SK-MEL-5 (cell line): ENCODE results near the gene SPAG8. TPM values are rescaled to one million over a fixed set of nuclear protein-coding genes. Genes with fewer than 3 reads are reported as not detected.

ENCODE experiments used
- DNase-seq: peaks from one replicate; pipeline ENCODE4 v3.0.0-alpha.2; 2016; ENCODE audit warnings: low read depth, low spot score
- in situ Hi-C: cut with HindIII; loops from 2 replicates; pipeline ENCODE4 v1.10.0; 2016; ENCODE audit warnings: low sequenced_read_pairs, high pct_unique_total_duplicates, low pct_unique_long_range_greater_than_20kb
- polyA plus RNA-seq, 2 experiments: library from polyadenylated mRNA; depleted of rRNA; stranded (reverse); fragments of >200 nt; gene quantifications; 2 replicates each; pipeline ENCODE4 v1.2.3, GENCODE V29; 2015
- total RNA-seq: library from RNA; depleted of rRNA; stranded (reverse); fragments of >200 nt; shearing (Covaris generic); gene quantifications from 2 replicates; pipeline ENCODE4 v1.2.3, GENCODE V29; 2014; rRNA removed

Gene SPAG8
- 0.05 TPM in 1 of 2 replicates, not detected in the other for total RNA-seq
- 0.31 TPM in 1 of 2 replicates, not detected in the other for polyA plus RNA-seq (2015; cell fraction: cytosol; rRNA removed)
- 0.08 and 1.5 TPM in 2 replicates for polyA plus RNA-seq (2015; cell fraction: nucleus; rRNA removed)

GRCh38 chr9:35812025-35812602 is at the start of gene SPAG8:
SPAG8 (minus strand) TSS chr9:35812262; CDS start chr9:35812147, 115 bp downstream.
- in situ Hi-C loops: no loop called here
- peak; percentile 88 for DNase-seq

- in situ Hi-C loops: no loop called here
These were observed 49.3 kb upstream of the SPAG8 start for GRCh38 chr9:35861161-35861897.

GRCh38 chr9:35859990-35860339 is 47.9 kb upstream of the SPAG8 start:
- in situ Hi-C loops: no loop called here

More at GRCh38 chr9:35861161-35861897, 49.3 kb upstream of the SPAG8 start:
- no peak for DNase-seq

GRCh38 chr9:35859310-35859989 is 47.4 kb upstream of the SPAG8 start:
- in situ Hi-C loops: no loop called here
- DNase-seq: peak; percentile 21

More at GRCh38 chr9:35859990-35860339, 47.9 kb upstream of the SPAG8 start:
- no peak for DNase-seq

- in situ Hi-C loops: no loop called here
These were observed 46.4 kb upstream of the SPAG8 start for GRCh38 chr9:35858458-35858857.

GRCh38 chr9:35856882-35857281 is 44.8 kb upstream of the SPAG8 start:
- DNase-seq: no peak
- in situ Hi-C loops: no loop called here

More at GRCh38 chr9:35858458-35858857, 46.4 kb upstream of the SPAG8 start:
- no peak for DNase-seq

GRCh38 chr9:35856206-35856605 is 44.1 kb upstream of the SPAG8 start:
- in situ Hi-C loops: no loop called here
- DNase-seq: no peak

GRCh38 chr9:35854091-35854762 is 42.2 kb upstream of the SPAG8 start:
- DNase-seq: no peak
- in situ Hi-C loops: no loop called here

GRCh38 chr9:35852876-35853865 is 41.1 kb upstream of the SPAG8 start:
- in situ Hi-C loops: no loop called here
- no peak for DNase-seq

GRCh38 chr9:35852267-35852815 is 40.3 kb upstream of the SPAG8 start:
- no peak for DNase-seq
- in situ Hi-C loops: no loop called here

GRCh38 chr9:35847792-35848572 is 35.9 kb upstream of the SPAG8 start:
- in situ Hi-C loops: no loop called here

GRCh38 chr9:35845824-35846771 is 34.0 kb upstream of the SPAG8 start:
- in situ Hi-C loops: no loop called here
- no peak for DNase-seq

More at GRCh38 chr9:35847792-35848572, 35.9 kb upstream of the SPAG8 start:
- DNase-seq: no peak

- peak; percentile 83 for DNase-seq
- in situ Hi-C loops: no loop called here
These were observed 32.7 kb upstream of the SPAG8 start for GRCh38 chr9:35844628-35845270.

GRCh38 chr9:35842795-35843194 is 30.7 kb upstream of the SPAG8 start:
- in situ Hi-C loops: no loop called here

More at GRCh38 chr9:35842795-35843194, 30.7 kb upstream of the SPAG8 start:
- no peak for DNase-seq
